GM21423 (cell line): ENCODE results near the gene PRPSAP1.
"Not testable (repeated sequence)": the region's sequence is repeated elsewhere in the genome, so short reads cannot be mapped to it uniquely, and the experiment has no call there.

ENCODE experiments used
- ATAC-seq: cut with Tn5 transposase; IDR thresholded peaks from one replicate; pipeline ENCODE4 v1.9.1; 2021; ENCODE audit warnings: mild to moderate bottlenecking, moderate library complexity; ENCODE audit not compliant: unreplicated experiment

PRPSAP1 gene

GRCh38 chr17:76360461-76360860 is 6.7 kb upstream of the PRPSAP1 start:
- ATAC-seq: no peak

GRCh38 chr17:76359776-76360175 is 6.1 kb upstream of the PRPSAP1 start:
- not testable (repeated sequence) for ATAC-seq

- no peak for ATAC-seq
Measured at GRCh38 chr17:76359375-76359774, 5.7 kb upstream of the PRPSAP1 start.

- ATAC-seq: no peak
Measured at GRCh38 chr17:76357597-76358158, 4.0 kb upstream of the PRPSAP1 start.

GRCh38 chr17:76356803-76357456 is 3.2 kb upstream of the PRPSAP1 start:
- no peak for ATAC-seq

GRCh38 chr17:76354747-76355310 is 1.1 kb upstream of the PRPSAP1 start:
- ATAC-seq: no peak

- ATAC-seq: no peak
Measured at GRCh38 chr17:76354317-76354729, 607 bp upstream of the PRPSAP1 start.

- peak; percentile 21 for ATAC-seq
Measured at GRCh38 chr17:76353004-76353598, 615 bp downstream of the PRPSAP1 start.

- ATAC-seq: no peak
Measured at GRCh38 chr17:76351526-76352071, 2.1 kb downstream of the PRPSAP1 start.

GRCh38 chr17:76350463-76350862 is 3.3 kb downstream of the PRPSAP1 start:
- ATAC-seq: no peak

- ATAC-seq: not testable (repeated sequence)
Measured at GRCh38 chr17:76346936-76347335, 6.8 kb downstream of the PRPSAP1 start.

GRCh38 chr17:76345377-76345974 is 8.2 kb downstream of the PRPSAP1 start:
- ATAC-seq: no peak

GRCh38 chr17:76343106-76343505 is 10.6 kb downstream of the PRPSAP1 start:
- ATAC-seq: no peak

GRCh38 chr17:76341301-76341700 is 12.4 kb downstream of the PRPSAP1 start:
- ATAC-seq: no peak

- ATAC-seq: no peak
Measured at GRCh38 chr17:76337413-76337777, 16.3 kb downstream of the PRPSAP1 start.

- no peak for ATAC-seq
Measured at GRCh38 chr17:76336756-76337412, 16.8 kb downstream of the PRPSAP1 start.

- ATAC-seq: no peak
Measured at GRCh38 chr17:76335716-76336381, 17.9 kb downstream of the PRPSAP1 start.

GRCh38 chr17:76333673-76334505 is 19.8 kb downstream of the PRPSAP1 start:
- ATAC-seq: no peak

- ATAC-seq: no peak
Measured at GRCh38 chr17:76331083-76331482, 22.6 kb downstream of the PRPSAP1 start.

- no peak for ATAC-seq
Measured at GRCh38 chr17:76329664-76330063, 24.1 kb downstream of the PRPSAP1 start.
